Measurements from ENCODE around the gene TNIK.

GRCh38 chr3:171225165-171225564 is 235.0 kb downstream of the TNIK start:
- TF ChIP-seq CTCF (IDR thresholded peaks at IDR 0.05) (no peak), POLR2A (IDR thresholded peaks at IDR 0.05) (no peak)
